Spleen (tissue), 7 donors: ENCODE measurements around the gene SCAMP5.

Experiments
- CTCF ChIP-seq, 11 experiments: fragments of 200-600 bp in 7 of 11; fragments of 450-650 bp in 4 of 11; sonication (generic) in 4 of 11; IDR thresholded peaks in 8 of 11; conservative IDR thresholded peaks in 3 of 11; 1 replicate in 7 of 11; 2 replicates in 4 of 11; pipeline versions ENCODE4 v1.4.0 to v1.8.0; 2016 to 2021; ENCODE audit warnings: antibody characterized with exemption in 11 of 11, inconsistent platforms in 4 of 11, mild to moderate bottlenecking in 1 of 11
- POLR2A ChIP-seq, 3 donors: fragments of 450-650 bp; IDR thresholded peaks; one replicate each; pipeline ENCODE4 v1.5.1; 2017; ENCODE audit warnings: antibody characterized with exemption in 3 of 3, mild to moderate bottlenecking in 1 of 3
- donor health status: DM: no; HTN: no; CAD: no; lungs with moderate emphysema.
- donor health status: DM: no; HTN: no; CAD: no.
- donor health status: DM: no; HTN: no; CAD: no.

GRCh38 chr15:74995779-74996765 is 709 bp downstream of the SCAMP5 start:
- no peak for TF ChIP-seq CTCF (IDR thresholded peaks at IDR 0.05 in 8 of 11, conservative IDR thresholded peaks at IDR 0.05 in 3 of 11)
- TF ChIP-seq POLR2A (IDR thresholded peaks at IDR 0.05) = no peak
